HL-60/S4 treated with retinoic acid at 250 ng/mL for 4 days and 3 days (cell line): ENCODE results near the gene TSPAN11.

ENCODE experiments used
- in situ Hi-C: fragments of 300-500 bp; cut with MboI; formaldehyde crosslinking; loops from 2 replicates; pipeline ENCODE4 v1.7.0; 2022; ENCODE audit warnings: low sequenced_read_pairs

TSPAN11 gene

DNA sequence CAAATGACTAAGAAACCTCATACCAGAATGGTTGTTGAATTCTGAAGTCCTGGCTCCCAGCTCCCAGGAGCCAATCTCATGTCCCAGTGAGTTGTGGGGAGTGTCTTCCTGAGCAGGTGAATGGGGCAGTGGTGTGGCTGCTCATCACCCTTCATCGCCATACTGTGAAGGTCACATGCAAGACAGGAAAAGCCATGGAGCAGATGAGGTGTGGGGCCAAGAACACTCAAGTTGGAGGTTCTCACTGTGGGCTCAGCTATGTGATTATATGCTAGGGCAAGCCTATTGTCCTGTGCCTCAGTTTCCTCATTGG lies 16.6 kb upstream of the TSPAN11 start:
- in situ Hi-C loops = no loop called here

DNA sequence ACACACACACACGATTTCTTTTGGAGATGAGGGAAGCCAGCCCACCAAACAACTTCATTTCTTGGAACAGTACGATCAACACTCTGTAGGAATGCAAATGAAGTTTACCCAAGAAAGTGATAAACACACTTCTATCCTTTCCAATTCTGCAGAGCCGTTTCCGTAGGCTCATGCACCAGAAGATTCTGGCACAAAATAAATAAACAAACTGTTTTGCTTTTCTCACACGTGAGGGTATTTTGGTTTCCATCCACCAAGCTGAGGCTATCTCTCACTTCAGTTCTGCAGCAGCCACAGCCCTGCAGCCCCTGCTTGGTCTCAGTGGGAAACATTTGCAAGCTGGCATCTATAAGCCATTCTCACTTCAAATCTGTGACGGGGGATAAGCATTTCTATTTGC lies 15.3 kb upstream of the TSPAN11 start:
- in situ Hi-C loops = no loop called here

- in situ Hi-C loops = no loop called here
These were observed 13.2 kb upstream of the TSPAN11 start for GRCh38 chr12:30913323-30913722.

- in situ Hi-C loops = no loop called here
These were observed 11.5 kb upstream of the TSPAN11 start for GRCh38 chr12:30914986-30915591.

- in situ Hi-C loops = no loop called here
These were observed 3.5 kb upstream of the TSPAN11 start for GRCh38 chr12:30923057-30923456.

- in situ Hi-C loops = no loop called here
These were observed 823 bp upstream of the TSPAN11 start for GRCh38 chr12:30925607-30926242.

GRCh38 chr12:30927222-30927611 lies 669 bp downstream of the TSPAN11 start:
- in situ Hi-C loops = no loop called here

DNA sequence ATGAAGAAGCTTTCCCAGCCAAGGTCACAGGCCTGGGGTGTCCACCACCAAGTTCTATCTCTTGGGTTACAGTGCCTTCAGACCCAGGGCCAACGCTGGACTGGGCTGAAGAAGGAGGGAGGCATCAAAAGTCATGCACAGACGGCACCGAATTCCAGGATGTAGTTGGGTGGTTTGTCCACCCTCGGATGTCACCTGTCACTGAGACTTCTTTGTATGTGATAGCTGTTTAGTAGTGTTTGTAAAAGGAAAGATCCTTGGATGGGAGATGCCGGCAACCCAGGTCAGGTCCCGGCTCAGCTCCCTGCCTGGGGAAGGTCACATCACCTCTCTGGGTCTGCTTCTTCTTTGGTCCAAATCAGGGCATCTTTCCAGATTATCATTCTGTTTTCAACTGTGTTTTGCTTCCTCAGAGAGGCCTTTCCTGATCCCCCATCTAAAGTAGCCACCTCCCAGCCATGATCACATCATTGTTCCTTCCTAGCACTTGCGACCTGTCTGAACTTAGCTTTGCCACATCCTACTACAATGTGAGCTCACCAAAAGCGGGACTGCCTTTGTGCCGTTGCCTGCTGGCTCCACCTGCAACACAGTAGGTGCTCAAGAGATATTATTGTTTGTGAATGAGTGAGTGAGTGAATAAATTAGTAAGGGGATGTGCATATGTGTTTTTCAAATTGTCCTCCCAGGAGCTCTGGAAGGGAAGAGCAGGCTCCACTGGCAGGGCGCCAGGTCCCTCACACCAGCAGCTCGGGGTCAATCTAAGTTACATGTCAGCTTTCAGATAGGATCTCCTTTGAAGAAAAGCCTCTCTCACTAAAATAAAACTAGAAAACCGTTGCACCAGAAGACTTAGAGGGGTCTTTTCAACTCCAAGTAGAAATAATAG lies 2.1 kb downstream of the TSPAN11 start:
- in situ Hi-C loops = no loop called here

DNA sequence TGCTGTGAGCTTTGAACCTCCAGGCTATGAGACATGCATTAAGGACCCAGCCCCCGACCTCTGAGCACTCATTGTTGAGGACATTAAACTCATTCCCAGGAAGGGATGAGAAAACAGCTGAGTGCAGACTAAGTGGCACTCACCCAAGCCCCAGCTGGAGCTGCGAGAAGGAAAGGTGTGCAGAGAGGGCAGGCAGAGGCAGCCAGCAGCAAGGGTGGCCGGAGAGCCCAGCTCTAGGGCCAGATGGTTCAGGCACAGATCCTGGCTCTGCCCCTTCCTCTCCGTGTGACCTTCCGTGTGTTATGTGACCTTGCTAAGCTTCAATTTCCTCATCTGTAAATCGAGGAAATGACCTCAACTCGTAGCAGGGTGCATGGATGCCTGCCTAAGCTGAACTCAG lies 3.7 kb downstream of the TSPAN11 start:
- in situ Hi-C loops = no loop called here

GRCh38 chr12:30930641-30931040 lies 4.1 kb downstream of the TSPAN11 start:
- in situ Hi-C loops = no loop called here

DNA sequence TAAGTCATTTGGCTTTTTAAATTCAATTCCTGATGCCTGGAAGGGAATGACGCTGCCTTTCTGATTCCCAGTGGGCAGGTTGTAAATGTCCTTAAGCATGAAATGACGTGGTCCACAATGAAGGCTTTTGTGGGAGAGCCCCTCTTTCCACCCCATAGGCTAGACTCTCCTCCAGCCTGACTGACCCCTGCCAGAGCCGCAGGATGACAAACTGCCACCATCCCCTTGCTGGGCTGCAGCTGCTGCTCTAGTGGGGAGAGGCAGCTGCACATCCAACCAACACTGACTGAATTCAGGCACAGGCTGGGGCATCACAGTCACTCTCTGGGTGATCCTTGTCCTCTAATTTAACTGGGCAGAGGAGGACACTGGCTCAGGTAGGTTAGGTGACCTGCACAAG lies 6.3 kb downstream of the TSPAN11 start:
- in situ Hi-C loops = no loop called here

DNA sequence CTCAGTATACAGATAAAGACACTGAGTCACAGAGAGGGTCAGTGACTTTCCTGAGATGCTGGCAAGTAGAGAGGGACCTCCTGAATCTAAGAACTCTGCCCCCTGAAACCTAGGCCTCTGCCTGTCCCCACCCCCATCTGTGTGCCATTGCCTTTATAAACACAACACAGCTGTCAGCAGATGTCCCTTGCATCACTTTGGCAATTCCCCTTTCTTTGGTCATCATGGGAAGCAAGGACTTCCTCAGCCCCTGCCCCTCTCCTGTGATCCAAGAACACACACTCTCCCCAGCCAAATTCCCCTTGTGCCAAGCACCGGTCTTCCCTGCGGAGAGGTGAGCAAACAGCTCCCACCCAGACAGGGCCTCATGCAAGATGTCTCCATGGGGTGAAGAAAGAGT lies 8.3 kb downstream of the TSPAN11 start:
- in situ Hi-C loops = no loop called here

DNA sequence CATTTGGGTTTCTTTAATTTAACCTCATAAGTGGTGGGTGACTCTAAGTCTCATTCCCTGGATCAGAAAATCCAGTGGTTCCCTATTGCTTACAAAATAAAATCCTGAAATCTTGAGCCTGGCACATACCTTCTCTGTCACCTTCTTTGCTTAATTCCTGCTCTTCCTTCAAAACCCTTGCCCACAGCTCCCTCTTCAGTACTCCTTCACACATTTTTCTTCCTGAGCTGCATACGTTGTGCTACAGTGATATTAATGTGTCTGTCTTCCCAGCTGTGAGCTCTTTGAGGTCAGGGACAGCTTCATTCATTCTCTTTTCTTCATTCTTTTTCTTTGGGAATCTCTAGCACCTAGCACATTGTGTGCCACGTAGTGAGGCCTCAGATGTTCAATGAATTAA lies 9.5 kb downstream of the TSPAN11 start:
- in situ Hi-C loops = no loop called here

GRCh38 chr12:30939234-30939633 lies 12.7 kb downstream of the TSPAN11 start:
- in situ Hi-C loops = no loop called here

DNA sequence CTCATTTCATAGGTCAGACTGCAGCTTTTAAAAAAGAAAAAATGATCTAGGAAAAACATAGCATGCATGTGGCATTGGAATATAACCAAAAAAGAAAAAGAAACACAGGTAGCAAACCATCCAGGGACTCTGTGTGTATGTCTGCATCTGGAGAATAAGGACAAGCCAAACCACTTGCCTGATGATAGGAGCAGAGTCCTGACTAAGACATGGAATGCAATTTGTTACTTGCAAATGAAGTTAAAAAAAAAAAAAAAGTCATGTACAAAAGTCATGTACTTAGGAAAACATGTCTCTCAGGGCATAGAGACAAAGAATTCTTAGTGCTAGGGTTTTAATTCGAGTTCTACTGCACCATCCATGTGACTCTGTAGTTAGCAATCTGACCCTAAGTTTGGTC lies 15.9 kb downstream of the TSPAN11 start:
- in situ Hi-C loops = no loop called here

DNA sequence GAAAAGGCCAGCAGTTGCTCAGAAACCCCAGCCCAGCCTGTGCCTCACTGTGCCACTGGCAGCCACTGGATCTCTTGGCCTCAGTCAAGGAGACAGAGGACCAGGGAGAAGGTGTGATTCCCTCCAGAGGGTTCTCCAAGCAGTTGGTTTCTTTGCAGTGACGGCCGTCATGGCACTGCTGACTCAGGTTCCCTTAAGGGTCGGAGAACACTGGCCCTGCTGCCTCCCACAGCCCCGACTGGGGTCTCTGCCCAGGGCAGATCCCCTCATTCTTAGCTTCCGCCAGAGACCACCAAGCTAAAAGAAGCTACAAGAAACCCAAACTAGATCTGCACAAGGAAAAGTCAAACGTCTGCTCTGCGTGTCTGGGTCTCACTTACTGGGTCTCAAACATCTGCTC lies 16.4 kb downstream of the TSPAN11 start:
- in situ Hi-C loops = no loop called here

GRCh38 chr12:30945443-30946164 lies 19.1 kb downstream of the TSPAN11 start:
- in situ Hi-C loops = no loop called here

GRCh38 chr12:30952015-30952414 lies 25.5 kb downstream of the TSPAN11 start:
- in situ Hi-C loops = no loop called here

- in situ Hi-C loops = no loop called here
These were observed 26.7 kb downstream of the TSPAN11 start for GRCh38 chr12:30953257-30953656.

GRCh38 chr12:30953951-30954751 lies 27.6 kb downstream of the TSPAN11 start:
- in situ Hi-C loops = no loop called here

GRCh38 chr12:30955214-30955613 lies 28.7 kb downstream of the TSPAN11 start:
- in situ Hi-C loops = no loop called here
